Epithelial cell of esophagus (primary cell): Measurements from ENCODE around the gene RNF220.
A peak's percentile ranks its signal among the peaks of the same experiment; 100 is the strongest.

Experiments used
- DNase-seq: peaks from one replicate; pipeline ENCODE4 v3.0.0; 2010; ENCODE audit warnings: low read depth
- H3K4me3 ChIP-seq: 2 replicates; pipeline ENCODE4 v1.5.1; 2011; ENCODE audit warnings: mild to moderate bottlenecking, low read length, control low read depth
- CTCF ChIP-seq: IDR thresholded peaks from 2 replicates; pipeline ENCODE4 v1.5.1; 2011; ENCODE audit warnings: low read depth, mild to moderate bottlenecking, low read length, control low read depth, inconsistent platforms; ENCODE audit not compliant: insufficient read depth; ENCODE audit errors: missing control alignments

The RNF220 gene

GRCh38 chr1:44543786-44544185 is 138.7 kb downstream of the RNF220 start:
- no peak for DNase-seq
- no peak for TF ChIP-seq CTCF
- H3K4me3 ChIP-seq: no peak overlapping the region

- DNase-seq: no peak
- no peak for TF ChIP-seq CTCF
- H3K4me3 ChIP-seq: no peak overlapping the region
Measured at GRCh38 chr1:44544960-44545359, 139.9 kb downstream of the RNF220 start.

GRCh38 chr1:44545961-44546360 is 140.9 kb downstream of the RNF220 start:
- peak; percentile 88 for DNase-seq
- TF ChIP-seq CTCF: no peak
- H3K4me3 ChIP-seq: no peak overlapping the region

GRCh38 chr1:44546403-44547053 is 141.5 kb downstream of the RNF220 start:
- H3K4me3 ChIP-seq: no peak overlapping the region
- TF ChIP-seq CTCF: no peak
- no peak for DNase-seq

GRCh38 chr1:44547361-44547760 is 142.3 kb downstream of the RNF220 start:
- no peak for TF ChIP-seq CTCF
- no peak for DNase-seq
- no peak overlapping the region for H3K4me3 ChIP-seq

GRCh38 chr1:44547837-44548236 is 142.8 kb downstream of the RNF220 start:
- no peak overlapping the region for H3K4me3 ChIP-seq
- TF ChIP-seq CTCF: no peak
- DNase-seq: no peak

GRCh38 chr1:44549510-44549909 is 144.5 kb downstream of the RNF220 start:
- TF ChIP-seq CTCF: no peak
- DNase-seq: no peak

More at GRCh38 chr1:44549510-44549909, 144.5 kb downstream of the RNF220 start:
- H3K4me3 ChIP-seq: no peak overlapping the region
